ENCODE results near the gene TCFL5.

Gene TCFL5

GRCh38 chr20:62832212-62832922 is 29.3 kb downstream of the TCFL5 start:
- H3K4me3 ChIP-seq (ENCODE audit: low read depth, low read length), result peak overlapping the region; percentile 60
- peak; percentile 98 for DNase-seq (ENCODE audit: low read depth)
- TF ChIP-seq, protein P1, sequence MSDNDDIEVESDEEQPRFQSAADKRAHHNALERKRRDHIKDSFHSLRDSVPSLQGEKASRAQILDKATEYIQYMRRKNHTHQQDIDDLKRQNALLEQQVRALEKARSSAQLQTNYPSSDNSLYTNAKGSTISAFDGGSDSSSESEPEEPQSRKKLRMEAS (IDR thresholded peaks at IDR 0.05; ENCODE audit: low read depth, low read length), result peak; percentile 75
- TF ChIP-seq POLR2A (IDR thresholded peaks at IDR 0.05; ENCODE audit: extremely low read depth, insufficient read length) (no peak), MYC (IDR thresholded peaks at IDR 0.05; ENCODE audit: low read depth, low read length) (peak; percentile 49), CTCF (IDR thresholded peaks at IDR 0.05; ENCODE audit: low read depth, low read length) (peak; percentile 2)

- TF ChIP-seq POLR2A (IDR thresholded peaks at IDR 0.05; ENCODE audit: extremely low read depth, insufficient read length) (no peak), CTCF (IDR thresholded peaks at IDR 0.05; ENCODE audit: low read depth, low read length) (no peak), MYC (IDR thresholded peaks at IDR 0.05; ENCODE audit: low read depth, low read length) (no peak)
- TF ChIP-seq, protein P1 (IDR thresholded peaks at IDR 0.05; ENCODE audit: low read depth, low read length), result no peak
- DNase-seq (ENCODE audit: low read depth), result no peak
- H3K4me3 ChIP-seq (ENCODE audit: low read depth, low read length), result no peak overlapping the region
Measured at GRCh38 chr20:62831854-62832211, 29.8 kb downstream of the TCFL5 start.

- DNase-seq (ENCODE audit: low read depth), result no peak
- H3K4me3 ChIP-seq (ENCODE audit: low read depth, low read length), result no peak overlapping the region
- no peak for TF ChIP-seq POLR2A (IDR thresholded peaks at IDR 0.05; ENCODE audit: extremely low read depth, insufficient read length)
- no peak for TF ChIP-seq CTCF (IDR thresholded peaks at IDR 0.05; ENCODE audit: low read depth, low read length)
- TF ChIP-seq, protein P1 (IDR thresholded peaks at IDR 0.05; ENCODE audit: low read depth, low read length), result no peak
- TF ChIP-seq MYC (IDR thresholded peaks at IDR 0.05; ENCODE audit: low read depth, low read length), result no peak
Measured at GRCh38 chr20:62831361-62831788, 30.2 kb downstream of the TCFL5 start.

DNA sequence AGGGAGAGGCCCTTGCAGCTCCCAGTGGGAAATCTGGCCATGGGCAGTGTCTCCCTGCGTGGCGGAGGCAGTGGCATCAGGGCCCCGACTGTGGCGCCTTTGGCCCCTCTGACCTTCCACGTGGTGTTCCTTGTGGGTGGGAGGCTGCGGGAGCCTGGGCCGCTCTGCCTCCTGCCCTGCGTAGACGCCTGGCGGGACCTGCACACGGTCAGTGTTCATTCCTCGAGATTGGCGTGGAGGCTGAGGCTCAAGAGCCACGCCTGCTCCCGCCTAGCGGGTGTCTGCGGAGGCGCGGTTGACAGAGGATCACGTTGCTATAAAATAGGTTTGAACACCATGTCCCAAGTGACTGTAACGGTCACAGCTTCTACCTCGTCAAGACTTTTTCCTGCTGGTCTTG is 30.8 kb downstream of the TCFL5 start:
- no peak overlapping the region for H3K4me3 ChIP-seq (ENCODE audit: low read depth, low read length)
- no peak for DNase-seq (ENCODE audit: low read depth)
- no peak for TF ChIP-seq MYC (IDR thresholded peaks at IDR 0.05; ENCODE audit: low read depth, low read length)
- TF ChIP-seq, protein P1 (IDR thresholded peaks at IDR 0.05; ENCODE audit: low read depth, low read length), result no peak
- no peak for TF ChIP-seq CTCF (IDR thresholded peaks at IDR 0.05; ENCODE audit: low read depth, low read length)
- no peak for TF ChIP-seq POLR2A (IDR thresholded peaks at IDR 0.05; ENCODE audit: extremely low read depth, insufficient read length)

DNA sequence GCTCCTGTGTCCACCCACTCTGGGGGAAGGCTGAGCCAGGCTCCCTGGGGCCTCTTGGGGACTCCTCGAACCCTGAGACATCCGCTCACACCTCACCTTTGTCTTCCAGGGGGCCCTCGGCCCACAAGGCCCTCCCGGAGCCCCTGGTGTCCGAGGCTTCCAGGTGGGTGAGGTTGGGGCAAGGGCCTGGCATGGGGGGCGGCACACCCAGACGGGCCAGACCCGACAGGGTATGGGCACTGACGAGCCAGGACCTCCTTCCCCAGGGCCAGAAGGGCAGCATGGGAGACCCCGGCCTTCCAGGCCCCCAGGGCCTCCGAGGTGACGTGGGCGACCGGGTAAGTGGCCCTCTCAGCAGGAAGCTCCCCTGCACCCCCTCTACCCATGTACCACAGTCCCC is 31.4 kb downstream of the TCFL5 start:
- TF ChIP-seq CTCF (IDR thresholded peaks at IDR 0.05; ENCODE audit: low read depth, low read length), result no peak
- TF ChIP-seq POLR2A (IDR thresholded peaks at IDR 0.05; ENCODE audit: extremely low read depth, insufficient read length), result no peak
- TF ChIP-seq, protein P1 (IDR thresholded peaks at IDR 0.05; ENCODE audit: low read depth, low read length), result no peak
- no peak for TF ChIP-seq MYC (IDR thresholded peaks at IDR 0.05; ENCODE audit: low read depth, low read length)
- no peak for DNase-seq (ENCODE audit: low read depth)
- no peak overlapping the region for H3K4me3 ChIP-seq (ENCODE audit: low read depth, low read length)
